Astrocyte (in vitro differentiated cells and primary cell): Measurements from ENCODE around the gene HNRNPA1L2.
"Not testable (repeated sequence)": the region's sequence is repeated elsewhere in the genome, so short reads cannot be mapped to it uniquely, and the experiment has no call there.

Source experiments
- CTCF ChIP-seq: IDR thresholded peaks from 2 replicates; pipeline ENCODE4 v1.5.1; 2011; ENCODE audit warnings: low read depth, mild to moderate bottlenecking, inconsistent platforms, low read length, moderate library complexity; ENCODE audit not compliant: insufficient read depth
- EZH2 ChIP-seq: IDR thresholded peaks from 2 replicates; pipeline ENCODE4 v1.6.1; 2012; ENCODE audit warnings: mild to moderate bottlenecking, low read length, inconsistent platforms; ENCODE audit not compliant: insufficient read depth

GRCh38 chr13:52610158-52610557 lies 32.1 kb upstream of the HNRNPA1L2 start:
- not testable (repeated sequence) for TF ChIP-seq CTCF, EZH2
